Measurements from ENCODE around the gene HDDC2. TPM values are rescaled to one million over a fixed set of nuclear protein-coding genes. Genes with fewer than 3 reads are reported as not detected.

Gene HDDC2
- polyA plus RNA-seq (ENCODE audit: insufficient read length in 10 of 10) = 10 to 100 TPM; 52.8 to 70.6 (median 58.0) TPM
- long read RNA-seq, donor 1, transcript HDDC2-201 (5 exons, 1,350 nt) = major isoform, 11 of 19 reads
- long read RNA-seq, donor 1, transcript HDDC2-202 (6 exons, 918 nt) = minor isoform, 6 of 19 reads
- long read RNA-seq, donor 1, partial matches to known transcripts = 0 of 19 reads
- long read RNA-seq, donor 1, other reads (novel, unspliced or antisense) = 0 of 19 reads
- long read RNA-seq, donor 2, transcript HDDC2-201 (5 exons, 1,350 nt) = major isoform, 19 of 32 reads
- long read RNA-seq, donor 2, transcript HDDC2-202 (6 exons, 918 nt) = minor isoform, 9 of 32 reads
- long read RNA-seq, donor 2, partial matches to known transcripts = 0 of 32 reads
- long read RNA-seq, donor 2, other reads (novel, unspliced or antisense) = 0 of 32 reads
- long read RNA-seq, donor 3 = 0 reads
- long read RNA-seq, donor 4, transcript HDDC2-201 (5 exons, 1,350 nt) = major isoform, 10 of 58 reads
- long read RNA-seq, donor 4, partial matches to known transcripts = 22 of 58 reads
- long read RNA-seq, donor 4, other reads (novel, unspliced or antisense) = 21 of 58 reads
- long read RNA-seq, donor 5, transcript HDDC2-202 (6 exons, 918 nt) = minor isoform, 9 of 69 reads
- long read RNA-seq, donor 5, transcript HDDC2-201 (5 exons, 1,350 nt) = major isoform, 26 of 69 reads
- long read RNA-seq, donor 5, transcript HDDC2-208 (1 exons, 3,529 nt) = minor isoform, 7 of 69 reads
- long read RNA-seq, donor 5, partial matches to known transcripts = 6 of 69 reads
- long read RNA-seq, donor 5, other reads (novel, unspliced or antisense) = 21 of 69 reads
- long read RNA-seq, donor 6, transcript HDDC2-201 (5 exons, 1,350 nt) = major isoform, 27 of 40 reads
- long read RNA-seq, donor 6, transcript HDDC2-208 (1 exons, 3,529 nt) = minor isoform, 5 of 40 reads
- long read RNA-seq, donor 6, transcript HDDC2-202 (6 exons, 918 nt) = minor isoform, 8 of 40 reads
- long read RNA-seq, donor 6, partial matches to known transcripts = 0 of 40 reads
- long read RNA-seq, donor 6, other reads (novel, unspliced or antisense) = 0 of 40 reads
- long read RNA-seq, donor 7, transcript HDDC2-202 (6 exons, 918 nt) = major isoform, 6 of 16 reads
- long read RNA-seq, donor 7, transcript HDDC2-201 (5 exons, 1,350 nt) = major isoform, 6 of 16 reads
- long read RNA-seq, donor 7, partial matches to known transcripts = 0 of 16 reads
- long read RNA-seq, donor 7, other reads (novel, unspliced or antisense) = 0 of 16 reads
- long read RNA-seq, donor 8, transcript HDDC2-201 (5 exons, 1,350 nt) = major isoform, 5 of 12 reads
- long read RNA-seq, donor 8, partial matches to known transcripts = 0 of 12 reads
- long read RNA-seq, donor 8, other reads (novel, unspliced or antisense) = 0 of 12 reads
- long read RNA-seq, donor 9, partial matches to known transcripts = 0 of 4 reads
- long read RNA-seq, donor 9, other reads (novel, unspliced or antisense) = 0 of 4 reads

GRCh38 chr6:125301435-125302391, at the start of gene HDDC2:
TSS of gene HDDC2 (minus strand) at chr6:125301967. CDS start at chr6:125301932, 35 bp downstream.
- peak; percentile 54 to 94 (median 80) for DNase-seq

GRCh38 chr6:125346926-125347563, 45.3 kb upstream of the HDDC2 start:
- DNase-seq = no peak

GRCh38 chr6:125346201-125346925, 44.6 kb upstream of the HDDC2 start:
- peak in 1 of 3 donors; percentile 43 for DNase-seq

GRCh38 chr6:125341460-125341859, 39.7 kb upstream of the HDDC2 start:
- no peak for DNase-seq

GRCh38 chr6:125340991-125341390, 39.2 kb upstream of the HDDC2 start:
- DNase-seq = no peak

- no peak for DNase-seq
These were observed 38.5 kb upstream of the HDDC2 start for GRCh38 chr6:125340175-125340835.

- no peak for DNase-seq
These were observed 37.9 kb upstream of the HDDC2 start for GRCh38 chr6:125339653-125340052.

- no peak for DNase-seq
These were observed 36.6 kb upstream of the HDDC2 start for GRCh38 chr6:125338381-125338780.

GRCh38 chr6:125337706-125338105, 35.9 kb upstream of the HDDC2 start:
- no peak for DNase-seq

GRCh38 chr6:125332664-125333063, 30.9 kb upstream of the HDDC2 start:
- DNase-seq = no peak

GRCh38 chr6:125325586-125325985, 23.8 kb upstream of the HDDC2 start:
- no peak for DNase-seq

- no peak for DNase-seq
These were observed 21.6 kb upstream of the HDDC2 start for GRCh38 chr6:125323376-125323775.

- no peak for DNase-seq
These were observed 14.9 kb upstream of the HDDC2 start for GRCh38 chr6:125316621-125317020.

- DNase-seq = no peak
These were observed 13.8 kb upstream of the HDDC2 start for GRCh38 chr6:125315548-125315947.

GRCh38 chr6:125314009-125314581, 12.3 kb upstream of the HDDC2 start:
- DNase-seq = peak; percentile 57 to 80 (median 69)

GRCh38 chr6:125312950-125313349, 11.2 kb upstream of the HDDC2 start:
- DNase-seq = no peak

GRCh38 chr6:125312478-125312877, 10.7 kb upstream of the HDDC2 start:
- no peak for DNase-seq
